Stimulated activated CD8-positive, alpha-beta memory T cell treated with anti-CD3 and anti-CD28 coated beads, Interleukin-7, amount 100 ng/mL, for 1 hour (primary cell): ENCODE measurements around the gene ZNF330.

ENCODE experiments used
- DNase-seq, 2 donors: peaks; one replicate each; pipeline ENCODE4 v3.0.0-alpha.2; 2020; ENCODE audit warnings: low read depth in 2 of 2

Gene ZNF330

GRCh38 chr4:141233673-141234072 is 13.0 kb downstream of the ZNF330 start:
- DNase-seq: no peak

GRCh38 chr4:141238186-141238585 is 17.5 kb downstream of the ZNF330 start:
- no peak for DNase-seq

DNA sequence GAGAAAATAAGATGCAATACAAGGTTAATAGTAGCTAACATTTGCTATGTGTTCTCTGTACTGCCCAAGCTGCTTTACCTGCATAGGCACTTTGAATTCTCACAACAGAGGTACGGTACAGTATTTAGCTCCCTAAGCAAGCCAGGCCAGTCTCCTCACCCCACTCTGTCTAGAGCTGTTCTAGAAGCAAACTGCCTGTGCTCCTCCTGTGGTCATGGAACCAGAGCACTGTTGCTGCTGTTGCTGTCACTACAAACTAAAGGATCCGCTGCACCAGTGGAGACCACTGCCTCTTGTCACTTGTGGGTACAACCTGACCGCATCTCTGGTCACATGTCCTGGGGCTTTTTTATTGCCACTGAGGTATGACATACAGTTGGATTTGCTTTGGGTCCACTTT is 19.6 kb downstream of the ZNF330 start:
- no peak for DNase-seq

DNA sequence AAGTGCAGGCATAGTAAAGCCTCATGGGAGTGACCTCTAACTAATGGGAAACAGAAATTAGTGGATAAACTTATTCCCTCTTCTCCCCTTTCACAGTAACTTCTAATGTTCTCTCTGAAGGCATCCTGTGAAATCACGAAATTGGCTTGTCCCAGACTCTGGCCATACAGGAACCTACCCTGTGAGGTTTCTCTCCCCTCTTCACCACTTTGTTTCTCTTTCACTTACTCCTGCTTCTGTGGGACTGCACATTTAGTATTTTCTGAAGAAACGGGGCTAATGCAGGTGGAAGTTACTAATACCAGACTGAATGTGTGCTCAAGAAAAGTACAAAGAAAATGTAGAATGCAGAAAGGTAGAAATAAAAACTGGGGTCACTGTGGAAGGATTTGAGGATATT is 20.0 kb downstream of the ZNF330 start:
- DNase-seq: no peak

- no peak for DNase-seq
Observed at GRCh38 chr4:141241986-141242385, 21.3 kb downstream of the ZNF330 start.

- no peak for DNase-seq
Observed at GRCh38 chr4:141244419-141244818, 23.7 kb downstream of the ZNF330 start.

DNA sequence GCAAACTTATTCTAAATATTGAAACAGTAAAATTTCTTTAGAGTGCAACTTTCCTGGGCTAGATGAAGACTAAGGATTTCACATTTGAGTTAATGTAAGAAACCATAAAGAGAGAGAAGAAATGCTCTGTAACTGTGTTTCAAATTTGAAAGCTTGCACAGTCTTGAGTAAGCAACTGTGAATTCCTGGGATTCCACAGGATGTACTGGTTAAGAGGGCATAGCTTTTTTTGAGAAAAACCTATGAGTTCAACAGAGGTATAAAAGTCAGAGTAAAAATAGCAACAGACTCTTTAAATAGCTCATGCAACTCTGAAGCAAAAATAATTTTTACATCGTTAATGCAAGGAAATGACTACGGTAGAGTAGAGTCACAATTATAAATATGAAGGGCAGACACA is 25.5 kb downstream of the ZNF330 start:
- no peak for DNase-seq

DNA sequence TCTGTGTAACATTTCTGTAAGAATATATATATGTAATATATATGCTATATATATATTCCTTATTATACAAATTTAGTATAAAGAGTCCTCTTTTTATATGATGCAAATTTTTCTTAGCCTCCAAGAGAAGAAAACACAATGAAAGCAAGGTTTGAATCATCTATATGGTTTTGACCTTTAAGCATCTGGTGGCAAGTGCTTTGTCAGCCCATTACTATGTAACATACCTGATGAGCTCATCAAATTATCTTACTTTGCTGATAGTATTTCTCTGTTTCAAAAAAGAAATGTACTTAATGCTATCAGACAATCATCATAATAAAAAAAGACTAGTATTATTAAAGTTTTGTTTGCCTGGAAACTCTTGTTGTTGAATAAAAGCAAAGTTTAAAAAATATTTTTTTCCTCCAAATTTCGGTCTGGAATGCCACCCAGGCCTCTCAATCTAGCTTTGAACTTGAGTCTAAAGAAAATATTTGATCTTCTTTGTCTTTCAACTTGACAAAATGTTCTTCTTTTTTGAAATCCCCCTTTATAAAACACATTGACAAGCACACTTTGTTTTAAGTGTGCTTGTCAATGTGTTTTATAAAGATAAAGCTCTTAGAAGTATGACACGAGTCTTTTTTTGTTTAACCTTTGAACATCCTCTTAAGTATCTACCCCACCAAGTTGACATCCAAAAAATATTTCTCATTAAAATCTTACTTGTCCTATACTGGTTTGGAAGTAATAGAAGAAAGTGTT is 26.2 kb downstream of the ZNF330 start:
- DNase-seq: no peak

DNA sequence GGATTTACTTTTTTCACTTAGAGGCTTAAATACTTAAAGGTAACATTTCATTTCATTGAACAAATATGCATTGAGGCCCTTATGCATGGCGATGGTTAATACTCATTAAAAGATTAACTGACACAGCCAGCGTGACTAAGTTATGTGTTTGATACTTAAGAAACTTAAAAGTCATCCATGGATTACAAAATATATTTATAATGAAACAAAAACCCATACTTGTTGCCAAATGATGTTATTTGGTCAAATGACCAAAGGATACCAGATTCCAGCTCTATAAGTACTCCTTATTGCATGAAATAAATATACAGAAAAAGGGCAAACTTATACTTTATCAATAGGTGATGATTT is 26.7 kb downstream of the ZNF330 start:
- DNase-seq: no peak

- DNase-seq: no peak
Observed at GRCh38 chr4:141248029-141248428, 27.3 kb downstream of the ZNF330 start.

- DNase-seq: no peak
Observed at GRCh38 chr4:141248486-141248885, 27.8 kb downstream of the ZNF330 start.

DNA sequence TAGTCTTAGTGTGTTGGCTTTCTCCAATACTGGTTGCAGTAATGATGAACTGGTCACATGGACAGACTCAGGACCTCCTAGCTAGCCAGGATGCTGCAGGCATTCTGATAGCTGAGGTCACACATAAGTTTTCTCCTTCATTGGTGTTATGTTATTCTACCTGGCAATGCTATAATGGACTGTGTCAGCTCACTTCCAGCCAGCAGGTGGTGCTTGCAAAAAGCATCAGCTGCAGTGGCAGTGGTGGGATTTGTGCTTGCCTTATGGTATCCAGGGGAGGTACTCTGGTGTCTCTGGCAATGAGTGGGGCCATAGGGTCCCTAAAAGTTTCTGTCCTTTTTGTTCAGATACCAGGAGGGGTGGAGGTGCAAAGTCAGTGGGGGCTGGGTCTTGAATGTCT is 33.6 kb downstream of the ZNF330 start:
- no peak for DNase-seq

DNA sequence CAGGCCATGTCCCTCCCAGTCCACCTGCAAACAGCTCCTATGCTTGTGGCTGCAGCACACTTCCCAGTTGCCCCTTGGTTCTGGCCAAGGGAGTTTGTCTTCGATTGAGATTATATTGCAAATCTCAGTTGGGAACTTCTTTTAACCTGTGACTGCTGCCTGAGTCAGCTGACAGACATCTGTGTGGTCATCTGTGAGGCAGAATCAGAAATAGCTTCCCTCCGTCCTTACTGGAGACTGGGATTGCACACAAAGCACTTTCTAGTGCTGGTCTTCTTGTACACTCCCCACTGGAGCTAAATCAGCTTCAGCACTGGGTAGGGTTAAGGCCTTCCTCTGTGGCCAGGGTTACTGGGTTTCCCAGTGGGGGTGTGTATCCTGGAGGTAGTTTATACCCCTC is 34.3 kb downstream of the ZNF330 start:
- no peak for DNase-seq

DNA sequence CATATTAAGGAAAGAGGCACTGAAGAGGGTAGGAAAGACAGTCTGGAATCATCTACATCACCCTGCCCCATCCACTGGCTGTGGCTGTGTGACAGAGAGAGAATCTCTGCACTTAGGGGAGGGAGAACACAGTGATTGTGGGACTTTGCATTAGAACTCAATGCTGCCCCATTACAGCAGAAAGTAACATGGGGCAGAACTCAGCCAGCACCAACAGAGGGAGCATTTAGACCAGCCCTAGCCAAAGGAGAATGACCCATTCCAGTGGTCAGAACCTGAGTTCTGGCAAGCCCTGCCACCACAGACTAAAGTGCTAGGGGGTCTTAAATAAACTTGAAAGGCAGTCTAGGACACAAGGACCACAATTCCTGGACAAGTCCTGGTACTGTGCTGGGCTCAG is 37.9 kb downstream of the ZNF330 start:
- DNase-seq: no peak

DNA sequence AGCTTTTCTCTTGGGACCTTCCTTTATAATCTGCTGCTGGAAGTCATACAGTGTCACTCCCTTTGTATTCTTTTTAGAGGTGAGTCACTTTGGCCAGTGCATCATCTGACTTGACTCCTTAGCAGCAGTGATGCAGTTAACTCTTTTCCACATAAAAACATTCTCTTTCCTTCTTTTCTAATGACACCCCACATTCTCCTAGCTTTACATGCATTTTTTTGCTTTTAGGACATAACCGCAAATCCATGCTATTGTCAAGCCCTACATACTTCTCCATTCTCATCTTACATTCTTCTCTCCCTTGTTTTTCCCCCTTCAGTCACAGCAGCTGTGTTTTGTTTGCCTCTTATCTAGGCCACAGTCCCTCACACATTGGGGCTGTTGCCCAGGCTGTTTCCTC is 55.1 kb downstream of the ZNF330 start:
- DNase-seq: no peak

DNA sequence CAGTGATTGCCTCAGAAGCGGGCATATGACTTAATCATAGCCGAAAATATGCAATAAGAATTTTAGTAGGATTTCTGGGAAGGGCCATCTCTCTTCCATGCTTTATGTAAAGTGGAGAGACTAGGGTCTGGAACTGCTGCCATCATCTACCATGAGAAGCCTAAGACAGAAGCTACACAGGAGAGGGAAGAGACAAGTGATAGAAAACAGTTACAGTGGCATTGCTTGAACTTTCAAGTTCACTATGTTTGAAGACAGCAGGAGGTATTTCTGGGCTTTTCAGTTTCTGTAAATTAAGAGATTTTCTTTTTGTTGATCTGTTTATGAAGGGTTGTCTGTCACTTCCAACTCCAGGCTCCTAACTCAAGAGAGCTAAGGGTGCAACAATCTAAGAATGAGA is 62.5 kb downstream of the ZNF330 start:
- no peak for DNase-seq

DNA sequence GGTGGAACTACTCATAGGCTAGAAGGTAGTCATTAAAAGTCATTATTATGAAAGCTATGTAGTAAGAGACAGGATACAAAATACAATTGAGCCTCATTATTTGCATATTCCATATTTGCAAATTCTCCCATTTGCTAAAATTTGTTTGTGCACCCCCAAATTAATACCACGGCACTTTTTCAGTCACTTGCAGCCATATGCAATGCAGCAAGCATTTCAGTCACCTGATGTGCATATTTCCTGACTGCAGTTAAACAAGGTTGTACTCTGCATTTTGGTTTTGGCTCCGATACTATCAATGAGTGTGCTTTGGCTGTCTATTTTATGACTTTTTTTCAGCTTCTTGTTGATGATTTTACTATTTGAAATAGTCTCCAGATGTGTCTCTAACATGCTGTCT is 62.9 kb downstream of the ZNF330 start:
- no peak for DNase-seq
